SK-N-SH (cell line): ENCODE data around the gene CTSZ. TPM values are rescaled to one million over a fixed set of nuclear protein-coding genes. Genes with fewer than 3 reads are reported as not detected.

Experiments
- polyA plus RNA-seq, 3 experiments: library from polyadenylated mRNA; depleted of rRNA; stranded (reverse); fragments of >200 nt; gene quantifications; 2 replicates each; pipeline ENCODE4 v1.2.3, GENCODE V29; 2012

Gene CTSZ
- polyA plus RNA-seq, 1 of the 3 experiments (the other 2 are of a cell fraction): 0.03 TPM

Other genes with a start within 250 kb of the CTSZ start
- 1.2 and 1.5 TPM in 2 replicates for gene GNAS-AS1, start 156.4 kb downstream of the CTSZ start, polyA plus RNA-seq (2012; rRNA removed)
- gene GNAS, start 154.5 kb downstream of the CTSZ start, polyA plus RNA-seq (2012; rRNA removed): 1,011 and 1,562 TPM in 2 replicates
- gene NELFCD, start 26.0 kb downstream of the CTSZ start, polyA plus RNA-seq (2012; rRNA removed): 90.0 and 94.8 TPM in 2 replicates
- gene TUBB1, start 12.2 kb upstream of the CTSZ start, polyA plus RNA-seq (2012; rRNA removed): 0.02 TPM in 1 of 2 replicates, not detected in the other
- gene ATP5F1E, start 25.1 kb upstream of the CTSZ start, polyA plus RNA-seq (2012; rRNA removed): 48.0 and 60.8 TPM in 2 replicates
- 20.9 and 27.4 TPM in 2 replicates for gene PRELID3B, start 35.5 kb upstream of the CTSZ start, polyA plus RNA-seq (2012; rRNA removed)
- gene ZNF831, start 156.6 kb upstream of the CTSZ start, polyA plus RNA-seq (2012; rRNA removed): not detected in 2 replicates